HG03575 (cell line): ENCODE measurements around the gene HIF3A.
"Not testable (repeated sequence)": the region's sequence is repeated elsewhere in the genome, so short reads cannot be mapped to it uniquely, and the experiment has no call there.

Experiments
- ATAC-seq: cut with Tn5 transposase; IDR thresholded peaks from one replicate; pipeline ENCODE4 v1.9.1; 2021; ENCODE audit not compliant: unreplicated experiment, insufficient number of reproducible peaks, low FRiP score; ENCODE audit errors: extremely low read depth

The HIF3A gene

GRCh38 chr19:46374536-46375475 is 78.0 kb downstream of the HIF3A start:
- no peak for ATAC-seq

DNA sequence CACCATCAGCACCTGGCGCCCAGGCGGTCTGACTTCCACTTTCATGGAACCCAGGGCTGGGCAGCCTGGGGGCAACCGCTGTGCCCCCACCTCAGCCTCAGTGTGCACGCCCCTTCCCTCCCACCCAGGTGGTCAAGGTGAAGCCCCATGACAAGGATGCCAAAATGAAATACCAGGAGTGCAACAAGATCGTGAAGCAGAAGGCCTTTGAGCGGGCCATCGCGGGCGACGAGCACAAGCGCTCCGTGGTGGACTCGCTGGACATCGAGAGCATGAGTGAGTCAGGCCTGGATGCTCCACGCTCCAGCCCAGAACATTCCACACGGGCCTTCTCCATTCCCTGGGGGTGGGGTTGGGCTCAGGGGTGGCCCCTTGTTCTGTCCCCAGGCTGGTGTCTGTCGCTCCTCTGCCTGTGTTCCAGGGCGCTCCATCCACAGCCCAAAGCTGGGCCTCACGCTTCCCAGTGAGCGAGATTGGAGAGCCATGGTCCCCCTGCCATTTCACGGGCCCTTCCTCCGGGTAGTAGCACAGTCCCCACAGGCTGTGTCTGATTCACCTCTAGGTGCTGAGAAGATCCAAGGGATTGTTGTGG is 78.7 kb downstream of the HIF3A start:
- not testable (repeated sequence) for ATAC-seq

GRCh38 chr19:46376241-46377153 is 79.7 kb downstream of the HIF3A start:
- ATAC-seq = no peak

GRCh38 chr19:46378268-46378667 is 81.4 kb downstream of the HIF3A start:
- ATAC-seq = no peak

DNA sequence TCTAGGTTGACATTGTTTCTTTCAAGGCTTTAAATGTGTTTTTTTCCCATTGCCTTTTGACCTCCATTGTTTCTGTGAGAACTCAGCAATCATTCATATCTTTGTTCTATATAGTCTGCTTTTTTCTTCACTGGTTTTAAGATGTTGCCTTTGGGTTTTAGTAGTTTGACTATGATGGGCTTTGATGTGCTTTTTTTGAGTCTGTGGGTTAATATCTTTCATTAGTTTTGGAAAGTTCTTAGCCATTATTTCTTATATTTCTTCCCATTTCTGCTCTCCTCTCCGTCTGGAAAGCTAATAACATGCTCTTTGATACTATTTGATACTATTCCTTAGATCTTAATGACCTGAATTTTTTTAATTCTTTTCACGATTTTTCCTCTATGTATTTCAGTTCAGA is 83.8 kb downstream of the HIF3A start:
- no peak for ATAC-seq

- no peak for ATAC-seq
Observed at GRCh38 chr19:46381346-46381745, 84.5 kb downstream of the HIF3A start.

DNA sequence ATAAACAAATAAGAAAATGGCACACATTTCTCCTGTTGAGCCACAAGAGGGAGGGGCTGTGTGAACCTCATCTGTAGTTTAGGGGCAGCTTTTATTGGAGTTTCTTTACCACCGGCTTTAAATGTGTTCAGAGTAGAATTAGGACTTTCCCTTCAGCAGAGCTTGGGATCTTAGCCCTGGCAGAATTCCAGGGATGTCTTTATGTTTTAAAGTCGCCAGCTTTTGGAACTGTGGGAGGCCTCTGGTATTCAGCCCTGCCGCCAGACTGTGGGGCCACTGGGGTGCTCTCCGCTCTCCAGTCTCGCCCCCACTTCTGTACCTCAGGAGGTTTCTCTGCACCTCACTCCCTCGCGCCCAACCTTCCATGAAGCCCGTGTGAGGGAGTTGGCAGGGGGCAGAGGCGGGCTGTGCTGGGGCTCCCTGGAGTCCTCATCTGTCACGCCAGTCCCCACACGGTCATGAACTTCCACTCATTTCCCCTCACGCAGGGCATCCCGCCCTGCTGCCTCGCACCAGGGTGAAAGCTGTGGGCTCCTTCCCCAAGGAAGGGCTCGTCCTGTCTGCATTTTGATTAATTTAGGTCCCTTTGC is 85.0 kb downstream of the HIF3A start:
- no peak for ATAC-seq

GRCh38 chr19:46383171-46383815 is 86.5 kb downstream of the HIF3A start:
- no peak for ATAC-seq

- ATAC-seq = no peak
Observed at GRCh38 chr19:46383846-46384245, 87.0 kb downstream of the HIF3A start.

GRCh38 chr19:46384396-46384795 is 87.6 kb downstream of the HIF3A start:
- no peak for ATAC-seq

GRCh38 chr19:46385636-46386035 is 88.8 kb downstream of the HIF3A start:
- ATAC-seq = no peak

GRCh38 chr19:46386151-46386550 is 89.3 kb downstream of the HIF3A start:
- no peak for ATAC-seq

- ATAC-seq = no peak
Observed at GRCh38 chr19:46386996-46387712, 90.3 kb downstream of the HIF3A start.

DNA sequence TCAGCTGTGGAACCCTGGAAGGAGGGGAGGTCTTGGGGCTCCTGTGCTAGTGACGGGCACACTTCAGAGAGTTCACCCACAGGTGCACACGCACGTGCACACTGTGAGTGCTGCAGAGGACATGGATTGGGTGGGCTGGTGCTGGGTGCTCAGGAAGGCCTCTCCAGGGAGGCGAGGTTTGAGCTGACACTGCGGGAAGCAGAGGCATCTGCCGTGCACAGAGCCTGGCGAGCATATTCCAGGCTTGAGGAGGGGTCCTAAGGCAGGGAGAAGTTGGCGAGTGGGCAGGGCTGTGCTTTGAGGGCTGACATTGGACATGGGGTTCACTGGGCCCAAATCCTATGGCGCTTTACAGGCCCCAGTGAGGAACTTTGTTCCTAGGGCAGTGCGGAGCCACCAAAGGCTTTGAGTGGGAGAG is 90.9 kb downstream of the HIF3A start:
- no peak for ATAC-seq

GRCh38 chr19:46388311-46389095 is 91.7 kb downstream of the HIF3A start:
- ATAC-seq = no peak

DNA sequence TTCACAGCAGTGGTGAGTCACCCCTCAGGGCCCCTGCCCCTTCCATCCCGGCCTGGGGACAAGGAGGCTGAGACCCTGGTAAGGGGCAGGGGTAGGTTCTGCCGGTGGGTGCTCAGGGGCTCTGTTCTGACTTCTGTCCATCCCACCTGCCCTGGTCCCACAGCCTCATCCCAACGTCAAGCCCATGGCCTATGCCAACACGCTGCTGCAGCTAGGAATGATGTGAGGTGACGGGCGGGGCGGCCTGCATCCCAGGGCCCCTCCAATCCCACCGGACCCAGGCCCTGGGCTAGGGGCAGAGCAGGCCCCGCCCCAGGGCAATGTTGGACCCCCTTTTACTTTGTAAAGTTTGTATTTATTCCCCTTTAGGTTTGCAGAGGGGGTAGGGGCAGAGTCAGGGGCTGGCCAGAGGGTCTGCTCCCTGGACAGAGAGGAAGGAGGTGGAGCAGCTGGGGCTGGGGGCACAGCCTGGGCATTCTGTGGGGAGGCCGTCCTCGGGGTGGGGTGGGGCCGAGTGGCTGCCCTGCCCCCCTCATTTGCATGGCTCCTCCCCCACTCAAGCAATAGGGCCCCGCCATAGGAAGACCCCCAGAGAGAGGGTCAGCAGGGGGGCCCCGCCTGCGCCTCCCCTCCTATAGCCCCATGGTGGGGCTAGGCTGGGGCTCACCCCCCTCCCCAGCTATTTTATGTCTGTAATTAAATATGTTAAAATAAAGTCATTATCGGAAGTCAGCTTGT is 93.4 kb downstream of the HIF3A start:
- ATAC-seq = no peak

GRCh38 chr19:46390866-46391265 is 94.0 kb downstream of the HIF3A start:
- no peak for ATAC-seq
